ENCODE data around the gene KIR2DL3.
"Not testable (repeated sequence)": the region's sequence is repeated elsewhere in the genome, so short reads cannot be mapped to it uniquely, and the experiment has no call there.

Gene KIR2DL3

GRCh38 chr19:54707962-54708361 lies 30.4 kb upstream of the KIR2DL3 start:
- TF ChIP-seq CTCF (IDR thresholded peaks at IDR 0.05; ENCODE audit: low read depth, low read length, missing control alignments): no peak
- no peak overlapping the region for H3K4me3 ChIP-seq (ENCODE audit: low read depth, low read length)
- DNase-seq (ENCODE audit: low read depth): no peak
- in situ Hi-C loops (cut with HindIII; ENCODE audit: low sequenced_read_pairs): no loop called here

- no peak for DNase-seq (ENCODE audit: low read depth)
- in situ Hi-C loops (cut with HindIII; ENCODE audit: low sequenced_read_pairs): no loop called here
These were observed 29.5 kb upstream of the KIR2DL3 start for GRCh38 chr19:54708781-54709180.

GRCh38 chr19:54709212-54709948 lies 28.9 kb upstream of the KIR2DL3 start:
- TF ChIP-seq CTCF (IDR thresholded peaks at IDR 0.05; ENCODE audit: low read depth, low read length, missing control alignments): no peak
- no peak overlapping the region for H3K4me3 ChIP-seq (ENCODE audit: low read depth, low read length)
- in situ Hi-C loops (cut with HindIII; ENCODE audit: low sequenced_read_pairs): no loop called here
- no peak for DNase-seq (ENCODE audit: low read depth)

More at GRCh38 chr19:54708781-54709180, 29.5 kb upstream of the KIR2DL3 start:
- H3K4me3 ChIP-seq (ENCODE audit: low read depth, low read length): no peak overlapping the region
- TF ChIP-seq CTCF (IDR thresholded peaks at IDR 0.05; ENCODE audit: low read depth, low read length, missing control alignments): no peak

GRCh38 chr19:54709956-54710355 lies 28.4 kb upstream of the KIR2DL3 start:
- DNase-seq (ENCODE audit: low read depth); in situ Hi-C loops (cut with HindIII; ENCODE audit: low sequenced_read_pairs); H3K4me3 ChIP-seq (ENCODE audit: low read depth, low read length): not testable (repeated sequence)

- no peak within 1 kb of the TSS for H3K4me3 ChIP-seq (ENCODE audit: low read depth, low read length)
- no peak for DNase-seq (ENCODE audit: low read depth)
- TF ChIP-seq CTCF (IDR thresholded peaks at IDR 0.05; ENCODE audit: low read depth, low read length, missing control alignments): no peak
- in situ Hi-C loops (cut with HindIII; ENCODE audit: low sequenced_read_pairs): no loop called here
These were observed 14.2 kb upstream of the KIR2DL3 start, which contains the start of gene KIR3DL3 for GRCh38 chr19:54724142-54724541. TSS of gene KIR3DL3 (plus strand) at chr19:54724442. CDS start at chr19:54724497, 55 bp downstream.

- no peak for DNase-seq (ENCODE audit: low read depth)
- TF ChIP-seq CTCF (IDR thresholded peaks at IDR 0.05; ENCODE audit: low read depth, low read length, missing control alignments): no peak
- no peak overlapping the region for H3K4me3 ChIP-seq (ENCODE audit: low read depth, low read length)
- in situ Hi-C loops (cut with HindIII; ENCODE audit: low sequenced_read_pairs): no loop called here
These were observed 13.7 kb upstream of the KIR2DL3 start for GRCh38 chr19:54724644-54725043.

- in situ Hi-C loops (cut with HindIII; ENCODE audit: low sequenced_read_pairs): no loop called here
- TF ChIP-seq CTCF (IDR thresholded peaks at IDR 0.05; ENCODE audit: low read depth, low read length, missing control alignments): no peak
- no peak for DNase-seq (ENCODE audit: low read depth)
- no peak overlapping the region for H3K4me3 ChIP-seq (ENCODE audit: low read depth, low read length)
These were observed 13.0 kb upstream of the KIR2DL3 start for GRCh38 chr19:54725321-54725720.

All from astrocyte of the cerebellum (primary cell).